Kidney epithelial cell (primary cell): ENCODE data around the gene MAN1A1. TPM values are rescaled to one million over a fixed set of nuclear protein-coding genes. Genes with fewer than 3 reads are reported as not detected.

ENCODE experiments used
- DNase-seq: peaks from one replicate; pipeline ENCODE4 v3.0.0-alpha.2; 2010; ENCODE audit warnings: low read depth
- H3K27me3 ChIP-seq: 2 replicates; pipeline ENCODE4 v1.6.0; 2011; ENCODE audit warnings: low read length; ENCODE audit not compliant: control insufficient read depth, insufficient read depth
- H3K36me3 ChIP-seq: 2 replicates; pipeline ENCODE4 v1.5.1; 2011; ENCODE audit warnings: low read length; ENCODE audit not compliant: control insufficient read depth, insufficient read depth
- H3K4me3 ChIP-seq: 2 replicates; pipeline ENCODE4 v1.5.1; 2011; ENCODE audit warnings: low read depth, mild to moderate bottlenecking, control low read depth, low read length
- total RNA-seq: library from RNA; depleted of rRNA; stranded (reverse); fragments of >200 nt; gene quantifications from 2 replicates; pipeline ENCODE4 v1.2.3, GENCODE V29; 2015
- TF ChIP-seq, protein P1 (sequence below): IDR thresholded peaks from 2 replicates; pipeline ENCODE4 v1.5.1; 2011; ENCODE audit warnings: mild to moderate bottlenecking, moderate library complexity, low read length, control low read depth, inconsistent platforms; ENCODE audit not compliant: insufficient read depth, poor library complexity, severe bottlenecking

MAN1A1 gene
- total RNA-seq, 1 donor from 2014 or later, result 15.0 TPM

- TF ChIP-seq, protein P1, sequence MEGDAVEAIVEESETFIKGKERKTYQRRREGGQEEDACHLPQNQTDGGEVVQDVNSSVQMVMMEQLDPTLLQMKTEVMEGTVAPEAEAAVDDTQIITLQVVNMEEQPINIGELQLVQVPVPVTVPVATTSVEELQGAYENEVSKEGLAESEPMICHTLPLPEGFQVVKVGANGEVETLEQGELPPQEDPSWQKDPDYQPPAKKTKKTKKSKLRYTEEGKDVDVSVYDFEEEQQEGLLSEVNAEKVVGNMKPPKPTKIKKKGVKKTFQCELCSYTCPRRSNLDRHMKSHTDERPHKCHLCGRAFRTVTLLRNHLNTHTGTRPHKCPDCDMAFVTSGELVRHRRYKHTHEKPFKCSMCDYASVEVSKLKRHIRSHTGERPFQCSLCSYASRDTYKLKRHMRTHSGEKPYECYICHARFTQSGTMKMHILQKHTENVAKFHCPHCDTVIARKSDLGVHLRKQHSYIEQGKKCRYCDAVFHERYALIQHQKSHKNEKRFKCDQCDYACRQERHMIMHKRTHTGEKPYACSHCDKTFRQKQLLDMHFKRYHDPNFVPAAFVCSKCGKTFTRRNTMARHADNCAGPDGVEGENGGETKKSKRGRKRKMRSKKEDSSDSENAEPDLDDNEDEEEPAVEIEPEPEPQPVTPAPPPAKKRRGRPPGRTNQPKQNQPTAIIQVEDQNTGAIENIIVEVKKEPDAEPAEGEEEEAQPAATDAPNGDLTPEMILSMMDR, result no peak
- peaks cover 2% of the 10 kb centered on the region for H3K27me3 ChIP-seq
- H3K4me3 ChIP-seq, result no peak overlapping the region
- DNase-seq, result no peak
- H3K36me3 ChIP-seq, result no peaks in the 10 kb centered on the region
Measured at GRCh38 chr6:119345114-119345513, 4.4 kb downstream of the MAN1A1 start.

GRCh38 chr6:119344306-119344705, 5.3 kb downstream of the MAN1A1 start:
- Histone ChIP-seq H3K27me3 (peaks cover 2% of the 10 kb centered on the region), H3K36me3 (no peaks in the 10 kb centered on the region), H3K4me3 (no peak overlapping the region)
- TF ChIP-seq, protein P1, result no peak
- no peak for DNase-seq

GRCh38 chr6:119343573-119344146, 5.9 kb downstream of the MAN1A1 start:
- TF ChIP-seq, protein P1, result no peak
- H3K4me3 ChIP-seq, result no peak overlapping the region
- H3K27me3 ChIP-seq, result no peaks in the 10 kb centered on the region
- DNase-seq, result no peak
- no peaks in the 10 kb centered on the region for H3K36me3 ChIP-seq

- Histone ChIP-seq H3K27me3 (no peaks in the 10 kb centered on the region), H3K4me3 (no peak overlapping the region), H3K36me3 (no peaks in the 10 kb centered on the region)
- DNase-seq, result no peak
- TF ChIP-seq, protein P1, result no peak
Measured at GRCh38 chr6:119343167-119343566, 6.4 kb downstream of the MAN1A1 start.

DNA sequence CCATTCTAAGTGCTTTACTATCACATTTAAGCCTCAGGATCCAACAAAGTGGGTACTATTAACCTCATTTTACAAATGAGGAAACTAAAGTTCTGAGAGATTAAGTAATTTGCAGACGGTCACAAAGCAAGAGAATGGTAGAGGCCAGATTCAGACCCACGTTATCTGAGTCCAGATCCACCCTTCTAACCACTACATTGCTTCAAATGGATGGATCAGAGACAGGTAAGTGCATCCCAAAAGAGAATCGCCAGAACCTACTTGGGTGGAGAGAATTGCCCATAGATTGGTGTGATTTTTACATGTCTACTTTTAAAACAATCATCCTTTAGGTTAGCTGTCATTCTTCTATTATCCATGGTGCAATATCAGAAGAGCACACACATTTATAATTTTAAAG, 7.1 kb downstream of the MAN1A1 start:
- TF ChIP-seq, protein P1, result no peak
- no peaks in the 10 kb centered on the region for H3K27me3 ChIP-seq
- H3K36me3 ChIP-seq, result no peaks in the 10 kb centered on the region
- H3K4me3 ChIP-seq, result no peak overlapping the region
- no peak for DNase-seq
